Retina (tissue), 1 donor: ENCODE data around the gene MYH15.

Source experiments
- DNase-seq: peaks from one replicate; pipeline ENCODE4 v3.0.0-alpha.2; 2016

The MYH15 gene

GRCh38 chr3:108410531-108410984 is 99.8 kb downstream of the MYH15 start:
- no peak for DNase-seq

DNA sequence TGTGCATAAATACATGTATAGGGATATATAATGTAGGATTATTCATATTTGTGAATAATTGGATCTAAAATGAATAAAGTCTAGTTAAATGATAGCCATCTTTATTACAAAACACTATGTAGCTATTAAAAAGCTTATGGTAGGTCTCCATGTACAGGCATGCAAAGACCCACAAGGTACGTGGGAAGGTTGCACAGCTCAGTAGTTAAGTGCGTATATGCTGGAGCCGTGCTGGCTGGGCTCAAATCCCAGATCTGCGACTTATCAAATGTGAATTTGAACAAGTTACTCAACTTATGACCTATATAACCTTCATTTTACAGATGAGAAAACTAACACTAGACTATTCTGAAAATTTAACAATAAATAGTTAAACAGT is 100.6 kb downstream of the MYH15 start:
- no peak for DNase-seq

DNA sequence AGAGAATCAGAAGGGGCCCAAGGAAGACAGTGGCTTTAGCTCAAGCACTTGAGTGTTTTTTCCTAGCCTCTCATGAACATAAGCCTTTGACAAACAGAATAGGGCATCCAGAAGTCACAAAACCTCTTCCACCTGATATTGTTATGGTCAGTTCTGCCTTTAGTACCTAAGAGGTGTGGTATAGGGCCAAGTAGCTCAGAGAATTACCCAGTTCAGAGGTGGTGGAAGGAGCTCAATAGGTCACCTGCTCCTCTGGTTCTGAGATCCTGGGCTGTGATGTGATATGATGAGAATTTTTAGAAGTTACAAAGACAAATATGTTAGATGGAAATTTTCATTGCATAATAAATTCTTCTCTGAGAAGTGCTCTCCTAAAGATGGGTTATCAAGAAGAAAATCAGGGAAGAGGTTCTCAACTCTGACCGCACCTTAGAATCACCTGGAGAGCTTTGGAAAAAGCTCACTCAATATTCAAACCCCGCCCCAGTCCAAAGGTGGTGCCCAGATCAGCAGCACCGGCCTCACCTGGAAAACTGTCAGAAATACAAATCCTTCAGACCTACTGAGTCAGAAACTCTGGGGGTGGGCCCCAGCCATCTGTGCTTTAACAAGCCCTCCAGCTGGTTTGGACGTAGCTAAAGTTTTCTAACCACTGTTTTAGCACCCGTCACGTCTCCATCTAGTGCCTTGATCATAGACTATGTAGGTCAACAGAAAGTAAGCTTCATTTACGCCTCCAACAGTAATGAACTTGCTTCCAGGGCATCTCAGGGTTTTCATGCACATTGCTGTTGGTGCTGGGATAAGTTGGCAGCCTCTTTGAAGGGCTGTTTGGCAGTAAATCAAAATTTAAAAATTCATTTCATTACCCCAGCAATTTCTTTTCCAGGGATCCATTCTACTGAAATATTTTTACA is 101.3 kb downstream of the MYH15 start:
- DNase-seq = no peak

DNA sequence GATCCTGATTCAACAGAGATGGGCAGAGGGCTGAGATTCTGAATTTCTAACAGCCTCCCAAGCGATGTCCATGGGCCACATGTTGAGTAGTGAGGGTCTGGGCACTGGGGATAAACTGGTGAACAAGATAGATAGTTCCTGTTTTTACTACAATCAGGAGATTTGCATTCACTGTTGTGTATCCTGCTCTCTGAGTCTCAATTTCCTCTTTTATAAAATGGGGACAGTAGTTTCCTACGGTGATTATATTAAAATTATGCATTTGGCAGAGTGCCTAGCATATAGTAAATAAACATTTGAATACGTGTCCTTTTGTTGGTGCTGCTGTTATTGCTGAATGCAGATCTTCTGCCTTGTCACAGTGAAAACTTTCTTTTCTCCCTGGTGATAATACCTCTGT is 102.5 kb downstream of the MYH15 start:
- DNase-seq = no peak

DNA sequence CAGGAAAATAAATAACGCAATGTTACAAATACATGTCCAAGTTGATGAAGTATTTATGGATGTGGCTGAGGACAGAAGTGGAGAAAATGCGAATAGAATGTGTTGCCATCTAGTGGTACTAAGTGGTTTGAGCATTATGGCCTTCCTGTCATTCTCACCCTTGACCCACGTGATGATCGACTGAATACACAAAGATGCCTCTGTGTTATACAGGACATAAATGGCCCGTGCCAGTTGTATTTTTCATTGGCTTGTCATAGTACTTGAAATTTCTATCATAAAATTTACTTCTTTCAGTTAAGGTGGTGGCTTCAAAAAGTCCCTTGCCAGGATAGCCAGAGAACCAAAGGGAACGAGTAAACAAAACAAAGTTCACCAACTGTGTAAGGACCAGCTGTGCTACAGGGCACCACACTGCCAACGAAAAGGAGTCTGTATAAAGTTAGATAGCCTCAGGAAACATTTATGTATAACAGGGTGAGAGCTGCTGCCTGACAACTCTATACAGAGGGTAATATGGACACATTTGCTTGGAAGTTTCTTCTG is 103.7 kb downstream of the MYH15 start:
- DNase-seq = peak; percentile 45

DNA sequence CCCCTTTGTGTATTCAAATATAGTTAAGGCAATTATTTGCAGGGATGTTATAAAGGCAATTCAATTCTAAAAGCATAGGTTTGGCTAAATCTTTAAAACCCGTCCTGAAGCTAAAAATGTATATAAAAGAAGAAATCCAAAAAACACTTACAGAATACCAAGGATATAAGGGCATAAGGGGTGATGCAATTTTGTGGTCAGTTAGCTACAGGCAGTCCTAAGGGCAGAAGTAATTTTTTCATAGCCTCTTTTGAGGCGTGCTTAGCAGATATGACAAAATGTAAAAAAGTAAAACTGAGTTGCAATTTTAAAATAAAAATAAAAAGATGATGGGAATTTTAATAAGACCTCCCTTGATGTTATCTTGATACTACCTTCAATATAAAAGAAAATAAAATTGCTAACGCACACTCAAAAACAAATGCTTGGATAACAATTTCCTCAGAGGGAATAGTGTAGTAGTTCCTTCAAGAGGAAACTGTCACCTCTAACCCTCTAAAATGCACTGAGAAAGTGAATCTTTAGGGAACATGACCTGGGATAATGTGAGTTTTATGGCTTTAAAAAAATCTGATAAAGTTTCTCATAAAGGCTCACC is 104.2 kb downstream of the MYH15 start:
- DNase-seq = no peak

- no peak for DNase-seq
Observed at GRCh38 chr3:108404368-108404767, 106.0 kb downstream of the MYH15 start.

GRCh38 chr3:108403686-108404345 is 106.6 kb downstream of the MYH15 start:
- peak; percentile 39 for DNase-seq

DNA sequence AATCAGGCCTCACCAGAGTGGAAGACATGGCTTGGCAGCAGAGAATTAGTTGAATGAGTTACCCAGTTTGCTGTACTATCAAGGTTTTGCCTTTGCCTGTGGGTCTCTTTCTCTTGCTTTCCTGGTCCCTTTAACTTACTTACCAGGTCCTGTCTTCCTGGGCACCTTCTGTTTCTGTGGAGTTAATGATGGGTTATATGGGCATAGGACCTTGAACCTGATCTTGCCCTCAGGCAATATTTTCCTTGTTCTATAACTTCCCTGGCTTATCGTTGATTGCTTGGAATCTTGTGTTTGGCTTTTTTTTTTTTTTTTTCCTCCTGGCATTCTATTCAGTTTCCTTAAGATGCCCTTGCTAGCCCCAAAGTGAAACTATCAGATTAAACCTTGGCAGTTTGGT is 107.2 kb downstream of the MYH15 start:
- no peak for DNase-seq

- no peak for DNase-seq
Observed at GRCh38 chr3:108401836-108402235, 108.6 kb downstream of the MYH15 start.

- DNase-seq = no peak
Observed at GRCh38 chr3:108398510-108398909, 111.9 kb downstream of the MYH15 start.

- DNase-seq = no peak
Observed at GRCh38 chr3:108396336-108396735, 114.1 kb downstream of the MYH15 start.

GRCh38 chr3:108394563-108394962 is 115.8 kb downstream of the MYH15 start:
- DNase-seq = no peak

DNA sequence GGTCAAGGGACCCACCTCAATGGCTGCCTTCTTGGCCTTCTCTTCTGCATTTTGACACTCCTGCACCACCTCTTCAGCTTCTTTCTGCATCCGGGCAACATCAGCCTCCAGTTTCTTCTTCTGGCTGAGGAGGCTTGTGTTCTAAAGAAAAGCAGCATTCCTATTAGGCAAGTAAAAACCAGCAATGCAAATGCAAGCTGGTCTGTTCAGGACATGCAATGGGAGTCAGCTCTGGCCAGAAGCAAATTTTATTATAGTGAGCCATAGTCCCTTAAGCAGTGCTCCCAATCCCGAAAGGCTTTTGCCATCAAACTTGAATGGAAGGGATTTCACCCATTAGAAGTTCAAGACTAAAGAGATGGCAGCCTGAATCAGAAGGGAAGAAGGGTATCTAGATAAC is 116.4 kb downstream of the MYH15 start:
- no peak for DNase-seq

DNA sequence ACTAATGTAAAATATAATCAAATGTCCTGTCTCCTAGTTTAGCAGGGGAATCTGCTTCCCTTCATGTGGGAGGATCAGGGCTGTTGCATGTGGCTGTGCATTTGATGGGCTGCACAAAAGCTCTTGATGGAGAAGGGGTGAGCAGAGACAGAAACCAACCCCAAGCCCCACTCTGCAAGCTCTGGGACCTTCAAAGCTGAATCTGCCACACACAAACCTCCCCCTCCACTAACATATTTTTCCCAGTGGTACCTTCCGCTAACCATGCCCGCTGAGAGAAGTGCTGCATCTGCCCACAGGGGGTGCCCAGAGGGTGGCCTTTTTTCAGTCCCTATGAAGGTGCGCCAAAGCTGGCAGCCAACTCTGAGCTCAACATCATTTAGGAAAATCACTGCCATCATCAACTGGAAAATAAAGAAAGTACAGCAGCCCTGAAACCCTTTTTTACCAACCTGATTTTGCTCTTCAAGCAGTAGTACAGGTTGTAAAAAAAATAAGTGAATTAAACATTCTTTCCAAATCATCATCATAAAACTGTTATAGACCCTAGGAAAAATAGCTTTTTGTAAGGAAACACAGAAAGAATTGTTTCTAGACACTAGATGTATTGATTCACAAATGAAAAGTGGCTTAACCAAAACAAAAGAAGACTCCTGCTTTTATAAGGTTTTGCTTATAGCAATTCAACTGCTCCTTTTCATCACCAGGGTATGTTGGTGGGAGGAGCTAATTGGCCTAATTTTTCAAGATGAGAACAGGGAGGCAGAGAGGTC is 117.1 kb downstream of the MYH15 start:
- no peak for DNase-seq

DNA sequence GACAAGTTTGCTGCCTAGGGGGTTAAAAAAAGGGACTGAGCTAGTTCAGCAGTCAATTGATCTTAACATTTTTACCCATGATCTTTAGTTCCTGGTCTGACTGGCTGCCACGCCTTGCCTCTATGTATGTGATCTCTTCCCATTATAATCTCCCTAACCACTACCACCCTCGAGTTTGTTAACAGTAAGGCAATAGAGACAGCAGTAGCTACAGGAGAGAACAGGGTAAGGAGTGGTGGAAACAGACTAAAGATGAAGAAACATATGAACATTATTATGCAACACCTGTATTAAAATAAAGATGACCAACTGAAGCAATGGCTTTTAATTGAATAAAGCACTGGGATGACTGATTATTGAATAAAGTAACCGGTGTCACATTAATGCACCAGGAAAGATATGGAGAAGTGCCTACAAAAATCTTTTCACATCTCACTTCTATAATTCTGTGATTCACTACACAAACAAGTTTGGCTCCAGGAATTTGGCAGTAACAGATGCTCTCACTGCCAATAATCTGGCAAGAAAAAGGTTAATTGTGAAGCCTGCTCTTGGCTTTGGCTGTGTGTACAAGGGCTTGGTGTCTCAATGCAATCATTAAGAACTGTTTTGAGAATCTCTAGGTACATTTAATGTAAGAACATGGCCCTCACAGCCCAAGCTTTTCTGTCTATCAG is 118.3 kb downstream of the MYH15 start:
- no peak for DNase-seq

- DNase-seq = peak; percentile 12
Observed at GRCh38 chr3:108389372-108389771, 121.0 kb downstream of the MYH15 start.

DNA sequence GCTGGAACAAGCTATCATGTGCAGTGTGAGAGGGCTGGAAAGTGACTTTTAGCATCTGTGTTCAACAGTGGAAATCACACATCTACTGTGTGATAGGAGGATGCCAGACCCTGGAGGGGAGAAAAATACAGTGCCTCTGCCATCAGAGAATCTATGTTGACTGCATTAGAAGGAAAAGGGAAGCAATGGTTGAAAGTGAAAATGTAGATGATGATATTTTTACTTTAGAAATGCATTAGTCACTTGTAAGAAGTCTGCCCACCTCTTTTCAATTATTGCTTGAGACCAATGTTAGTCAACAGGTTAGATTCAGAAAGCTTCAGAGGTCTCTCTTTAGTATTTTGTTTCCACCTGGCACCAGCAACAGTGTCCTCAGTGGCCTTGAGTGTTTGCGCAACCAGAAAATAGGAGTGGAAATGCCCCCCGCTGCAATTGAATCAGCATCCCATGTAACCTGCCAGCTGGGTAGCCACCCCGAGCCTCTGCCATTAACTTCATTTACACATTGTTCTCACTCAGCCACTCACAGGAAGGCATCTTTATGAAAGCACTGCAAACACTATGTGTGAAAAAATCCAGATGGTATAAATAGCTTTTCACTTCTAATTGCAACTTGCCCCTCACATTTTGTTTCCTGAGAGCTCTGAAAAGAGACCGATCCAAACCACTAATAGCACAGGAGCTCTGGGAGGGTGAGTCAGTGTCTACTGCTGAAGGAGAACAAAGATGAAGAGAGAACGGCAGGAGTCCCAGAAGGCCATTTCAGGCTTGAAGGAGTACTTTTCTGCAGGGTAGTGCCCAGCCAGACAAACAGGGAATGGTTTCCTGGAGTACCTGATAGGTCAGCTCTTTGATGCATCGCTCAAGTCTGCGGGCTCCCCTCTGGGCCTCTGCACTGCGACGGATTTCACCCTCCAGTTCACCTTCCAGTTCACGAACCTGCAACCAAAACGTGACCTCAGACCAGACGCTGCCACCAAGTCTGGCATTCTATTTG is 122.0 kb downstream of the MYH15 start:
- peak; percentile 63 for DNase-seq

GRCh38 chr3:108387063-108387462 is 123.3 kb downstream of the MYH15 start:
- DNase-seq = no peak

DNA sequence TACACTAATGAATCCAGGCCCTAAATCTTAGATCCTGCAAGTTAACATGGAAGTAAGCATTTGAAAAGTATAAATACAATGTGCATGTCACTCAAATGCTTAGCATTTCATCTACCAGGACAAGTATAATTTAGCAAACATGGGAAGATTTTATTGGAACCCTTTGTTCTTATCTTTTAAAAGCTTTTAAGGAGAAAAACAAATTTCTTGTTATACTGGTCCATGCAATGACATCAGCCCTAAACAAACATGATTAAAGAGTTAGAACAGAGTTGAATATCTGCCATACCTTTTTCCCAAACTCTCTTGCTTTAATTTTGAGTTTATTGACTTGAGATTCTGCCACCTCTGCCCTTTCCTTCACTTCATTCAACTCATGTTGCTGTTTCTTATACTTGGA is 127.1 kb downstream of the MYH15 start:
- no peak for DNase-seq
